Measurements from ENCODE around the gene ENOX1. TPM values are rescaled to one million over a fixed set of nuclear protein-coding genes. Genes with fewer than 3 reads are reported as not detected.

The ENOX1 gene
- total RNA-seq, 1 experiment from 2014 or later, result 0.35 TPM

GRCh38 chr13:43676320-43676719 is 110.5 kb downstream of the ENOX1 start:
- no peaks in the 10 kb centered on the region for H3K9me3 ChIP-seq (ENCODE audit: insufficient read depth, low read depth)
- H3K36me3 ChIP-seq (ENCODE audit: low read depth), result no peaks in the 10 kb centered on the region
- no peaks in the 10 kb centered on the region for H4K20me1 ChIP-seq (ENCODE audit: insufficient read depth)
- H3F3A ChIP-seq (ENCODE audit: insufficient read depth, low read depth), result no peaks in the 10 kb centered on the region
- no peaks in the 10 kb centered on the region for H3K79me2 ChIP-seq (ENCODE audit: low read depth)
- TF ChIP-seq, protein P1, sequence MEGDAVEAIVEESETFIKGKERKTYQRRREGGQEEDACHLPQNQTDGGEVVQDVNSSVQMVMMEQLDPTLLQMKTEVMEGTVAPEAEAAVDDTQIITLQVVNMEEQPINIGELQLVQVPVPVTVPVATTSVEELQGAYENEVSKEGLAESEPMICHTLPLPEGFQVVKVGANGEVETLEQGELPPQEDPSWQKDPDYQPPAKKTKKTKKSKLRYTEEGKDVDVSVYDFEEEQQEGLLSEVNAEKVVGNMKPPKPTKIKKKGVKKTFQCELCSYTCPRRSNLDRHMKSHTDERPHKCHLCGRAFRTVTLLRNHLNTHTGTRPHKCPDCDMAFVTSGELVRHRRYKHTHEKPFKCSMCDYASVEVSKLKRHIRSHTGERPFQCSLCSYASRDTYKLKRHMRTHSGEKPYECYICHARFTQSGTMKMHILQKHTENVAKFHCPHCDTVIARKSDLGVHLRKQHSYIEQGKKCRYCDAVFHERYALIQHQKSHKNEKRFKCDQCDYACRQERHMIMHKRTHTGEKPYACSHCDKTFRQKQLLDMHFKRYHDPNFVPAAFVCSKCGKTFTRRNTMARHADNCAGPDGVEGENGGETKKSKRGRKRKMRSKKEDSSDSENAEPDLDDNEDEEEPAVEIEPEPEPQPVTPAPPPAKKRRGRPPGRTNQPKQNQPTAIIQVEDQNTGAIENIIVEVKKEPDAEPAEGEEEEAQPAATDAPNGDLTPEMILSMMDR (conservative IDR thresholded peaks at IDR 0.05), result no peak
- TF ChIP-seq EZH2 (IDR thresholded peaks at IDR 0.05; ENCODE audit: low read depth), result no peak
- ChIA-PET POLR2A (ENCODE audit: unreplicated experiment) (no interaction called here), CTCF (no interaction called here)
- no peak overlapping the region for H3K27ac ChIP-seq
- no peaks in the 10 kb centered on the region for H3K27me3 ChIP-seq (ENCODE audit: insufficient read depth, low read depth)
- H3K4me2 ChIP-seq, result no peak overlapping the region
- H2AFZ ChIP-seq, result no peak overlapping the region
- H3K4me1 ChIP-seq (replicated peaks; ENCODE audit: insufficient read depth), result no peaks in the 10 kb centered on the region
- DNase-seq, result no peak
- no peak overlapping the region for H3K4me3 ChIP-seq
- intact Hi-C loops (cut with micrococcal nuclease; ENCODE audit: unreplicated experiment), result no loop called here
- BruUV-seq (replicated peaks), result no TSS peak
- no peaks in the 10 kb centered on the region for H3K9me2 ChIP-seq (ENCODE audit: insufficient read depth)

DNA sequence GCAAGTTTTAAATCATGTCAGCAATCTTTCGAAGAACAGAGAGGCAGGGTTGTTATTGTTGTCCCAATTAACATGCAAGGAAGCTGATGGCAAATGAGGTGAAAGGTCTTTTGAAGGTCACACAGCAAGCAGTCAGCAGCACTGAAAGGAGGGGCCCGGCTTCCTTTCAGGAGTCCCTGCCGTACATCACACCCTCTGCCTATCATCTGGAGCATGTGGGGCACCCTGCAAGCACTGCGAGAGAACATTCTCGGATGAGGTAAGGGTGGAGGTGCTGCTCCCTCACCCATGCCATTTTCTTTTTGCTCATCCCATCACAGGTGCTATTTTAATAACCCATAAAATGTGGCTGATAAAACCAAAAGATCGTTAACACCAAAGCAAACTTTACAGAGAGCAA is 111.2 kb downstream of the ENOX1 start:
- no peaks in the 10 kb centered on the region for H3K9me3 ChIP-seq (ENCODE audit: insufficient read depth, low read depth)
- BruUV-seq (replicated peaks), result no TSS peak
- H3F3A ChIP-seq (ENCODE audit: insufficient read depth, low read depth), result no peaks in the 10 kb centered on the region
- TF ChIP-seq, protein P1 (conservative IDR thresholded peaks at IDR 0.05), result no peak
- TF ChIP-seq EZH2 (IDR thresholded peaks at IDR 0.05; ENCODE audit: low read depth), result no peak
- intact Hi-C loops (cut with micrococcal nuclease; ENCODE audit: unreplicated experiment), result no loop called here
- CTCF ChIA-PET, result no interaction called here
- H2AFZ ChIP-seq, result no peak overlapping the region
- H3K4me1 ChIP-seq (replicated peaks; ENCODE audit: insufficient read depth), result no peaks in the 10 kb centered on the region
- no peak overlapping the region for H3K27ac ChIP-seq
- H3K79me2 ChIP-seq (ENCODE audit: low read depth), result no peaks in the 10 kb centered on the region
- H4K20me1 ChIP-seq (ENCODE audit: insufficient read depth), result no peaks in the 10 kb centered on the region
- no peak overlapping the region for H3K4me2 ChIP-seq
- H3K36me3 ChIP-seq (ENCODE audit: low read depth), result no peaks in the 10 kb centered on the region
- H3K4me3 ChIP-seq, result no peak overlapping the region
- no peaks in the 10 kb centered on the region for H3K9me2 ChIP-seq (ENCODE audit: insufficient read depth)
- H3K27me3 ChIP-seq (ENCODE audit: insufficient read depth, low read depth), result no peaks in the 10 kb centered on the region
- POLR2A ChIA-PET (ENCODE audit: unreplicated experiment), result no interaction called here
- no peak for DNase-seq

DNA sequence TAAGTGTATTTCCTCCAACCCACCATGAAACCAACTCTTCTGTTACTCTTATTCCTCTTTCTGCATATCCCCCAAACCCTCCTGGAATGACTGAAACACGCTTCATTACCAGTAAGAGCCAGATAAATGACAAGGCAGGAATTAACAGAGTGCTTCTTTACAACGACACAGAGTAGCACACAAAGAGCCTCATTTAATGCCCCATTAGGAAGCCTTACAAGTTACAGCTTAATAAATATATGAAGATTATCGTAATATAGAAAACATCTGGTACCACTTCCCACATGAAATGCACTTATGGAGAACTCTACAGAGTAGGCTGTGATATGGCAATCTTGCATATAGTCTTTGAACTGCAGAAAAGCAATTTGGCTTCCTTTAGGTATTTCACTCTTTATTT is 116.8 kb downstream of the ENOX1 start:
- Histone ChIP-seq H3K4me1 (replicated peaks; ENCODE audit: insufficient read depth) (no peaks in the 10 kb centered on the region), H4K20me1 (ENCODE audit: insufficient read depth) (no peaks in the 10 kb centered on the region), H3K9me2 (ENCODE audit: insufficient read depth) (no peaks in the 10 kb centered on the region), H2AFZ (no peak overlapping the region), H3K27me3 (ENCODE audit: insufficient read depth, low read depth) (no peaks in the 10 kb centered on the region), H3K9me3 (ENCODE audit: insufficient read depth, low read depth) (no peaks in the 10 kb centered on the region), H3K79me2 (ENCODE audit: low read depth) (no peaks in the 10 kb centered on the region), H3K4me3 (no peak overlapping the region), H3F3A (ENCODE audit: insufficient read depth, low read depth) (no peaks in the 10 kb centered on the region), H3K36me3 (ENCODE audit: low read depth) (no peaks in the 10 kb centered on the region), H3K27ac (no peak overlapping the region), H3K4me2 (no peak overlapping the region)
- CTCF ChIA-PET, result no interaction called here
- no TSS peak for BruUV-seq (replicated peaks)
- DNase-seq, result no peak
- intact Hi-C loops (cut with micrococcal nuclease; ENCODE audit: unreplicated experiment), result no loop called here
- TF ChIP-seq, protein P1 (conservative IDR thresholded peaks at IDR 0.05), result no peak
- no peak for TF ChIP-seq EZH2 (IDR thresholded peaks at IDR 0.05; ENCODE audit: low read depth)
- POLR2A ChIA-PET (ENCODE audit: unreplicated experiment), result no interaction called here
